ENCODE measurements around the gene AOC2. TPM values are rescaled to one million over a fixed set of nuclear protein-coding genes. Genes with fewer than 3 reads are reported as not detected.
"Not testable (repeated sequence)": the region's sequence is repeated elsewhere in the genome, so short reads cannot be mapped to it uniquely, and the experiment has no call there.

Gene AOC2
- total RNA-seq, 2 donors from 2014 or later: 8.8 to 11.5 TPM

GRCh38 chr17:42885806-42886205, 41.4 kb downstream of the AOC2 start:
- not testable (repeated sequence) for DNase-seq; H3K9me3 Mint-ChIP-seq; H3K4me3 Mint-ChIP-seq; H3K27me3 Mint-ChIP-seq (ENCODE audit: low read depth); ATAC-seq (replicated peaks in 1 of 2); H3K4me1 Mint-ChIP-seq (ENCODE audit: low read depth); H3K36me3 Mint-ChIP-seq (ENCODE audit: insufficient read depth in 2 of 2); H3K27ac Mint-ChIP-seq

DNA sequence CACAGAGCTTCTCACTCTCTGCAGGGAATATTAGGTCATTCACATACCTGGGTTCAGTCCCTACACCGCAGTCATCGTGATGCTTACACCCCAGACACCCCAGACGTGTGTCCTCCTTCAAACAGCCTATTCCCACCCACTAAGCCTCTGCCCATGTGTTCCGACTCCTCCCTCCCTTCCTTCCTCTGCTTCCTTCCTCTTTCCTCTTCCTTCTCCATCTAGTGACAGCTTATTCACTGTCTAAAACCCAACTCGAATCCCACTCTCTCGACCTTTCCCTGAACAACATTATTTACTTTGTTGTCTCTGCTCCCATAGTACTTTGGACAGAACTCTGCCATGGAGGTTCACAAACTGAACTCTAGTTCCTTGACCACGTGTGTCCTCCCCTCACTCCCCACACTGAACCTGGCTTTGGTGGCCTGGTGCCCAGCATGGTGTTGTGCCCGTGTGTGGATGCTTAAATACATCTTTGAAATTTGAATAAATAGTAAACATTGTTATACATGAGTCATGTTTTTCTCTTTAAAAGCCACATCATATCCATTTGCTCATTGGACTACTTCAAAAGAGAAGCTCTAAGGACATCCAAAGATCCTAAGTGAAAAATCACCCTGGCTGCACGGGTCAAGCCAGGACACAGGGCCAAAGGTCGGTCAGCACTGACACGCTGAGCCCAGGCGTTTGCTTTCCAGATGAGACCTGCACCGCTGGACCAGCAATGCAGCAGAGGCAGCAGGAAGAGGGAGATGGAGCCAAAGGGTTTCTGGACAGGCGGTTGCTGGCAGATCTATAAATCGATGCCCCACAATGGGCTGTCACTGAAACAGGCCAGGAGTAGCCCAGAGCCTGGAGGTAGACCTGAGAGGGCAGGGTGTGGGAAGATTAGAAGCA, 42.1 kb downstream of the AOC2 start:
- Mint-ChIP-seq H3K36me3 (ENCODE audit: insufficient read depth in 2 of 2) (no peaks in the 10 kb centered on the region), H3K4me3 (no peak overlapping the region), H3K4me1 (ENCODE audit: low read depth) (no peaks in the 10 kb centered on the region), H3K9me3 (no peaks in the 10 kb centered on the region), H3K27me3 (ENCODE audit: low read depth) (no peaks in the 10 kb centered on the region), H3K27ac (no peak overlapping the region)
- no peak for ATAC-seq (replicated peaks in 1 of 2)
- no peak for DNase-seq

DNA sequence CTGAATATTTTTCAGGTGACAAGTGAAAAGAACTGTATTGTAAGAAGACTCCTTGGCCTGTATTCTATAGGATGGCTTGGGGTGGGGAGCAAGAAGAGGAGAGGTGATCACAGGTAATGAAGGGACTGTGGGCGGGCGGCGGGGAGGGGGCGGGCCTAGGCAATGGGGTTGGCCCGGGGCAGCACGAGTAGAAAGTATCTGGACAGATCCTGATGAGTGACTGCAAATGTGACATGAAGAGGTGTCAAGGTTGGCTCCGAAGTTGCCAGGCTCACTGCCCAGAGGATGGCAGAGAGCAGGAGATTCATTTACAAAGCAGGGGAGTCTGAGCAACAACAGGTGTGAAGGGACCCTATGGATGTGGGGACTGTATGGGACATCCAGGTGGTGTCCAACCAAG, 45.4 kb downstream of the AOC2 start:
- Mint-ChIP-seq H3K4me3 (no peak overlapping the region), H3K27me3 (ENCODE audit: low read depth) (peaks cover 16% of the 10 kb centered on the region), H3K36me3 (ENCODE audit: insufficient read depth in 2 of 2) (no peaks in the 10 kb centered on the region), H3K4me1 (ENCODE audit: low read depth) (no peaks in the 10 kb centered on the region), H3K27ac (no peak overlapping the region), H3K9me3 (no peaks in the 10 kb centered on the region)
- no peak for DNase-seq
- ATAC-seq (replicated peaks in 1 of 2): no peak

DNA sequence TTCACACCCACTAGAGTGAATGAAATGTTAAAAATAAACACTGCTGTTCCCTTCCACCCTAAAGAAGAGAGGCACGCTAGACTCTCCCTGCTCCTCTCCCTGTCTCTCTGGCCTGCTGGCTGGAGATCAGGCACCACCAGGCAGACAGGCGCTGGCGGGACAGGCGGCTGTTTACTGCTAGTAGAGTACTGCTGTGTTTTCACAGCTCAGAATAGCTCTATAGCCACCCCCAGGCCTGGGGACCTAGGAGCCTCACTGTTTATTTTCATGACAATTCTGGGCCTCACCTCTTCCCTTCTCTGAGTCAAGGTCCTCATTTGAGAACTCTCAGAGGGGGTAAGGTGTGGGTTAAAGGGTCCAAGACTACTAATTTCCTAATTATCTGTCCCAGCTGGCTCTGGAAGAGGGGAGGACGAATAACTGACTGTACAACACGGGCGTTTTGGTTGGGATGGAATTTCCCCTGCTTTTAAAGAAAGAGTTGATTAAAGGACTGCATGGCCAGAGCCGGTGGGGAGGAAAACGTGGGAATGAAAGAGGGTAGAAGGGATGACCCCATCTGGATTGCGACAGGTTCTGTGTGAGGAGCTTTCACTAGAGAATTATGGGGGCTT, 47.3 kb downstream of the AOC2 start:
- ATAC-seq (replicated peaks in 1 of 2): no peak
- Mint-ChIP-seq H3K9me3 (no peaks in the 10 kb centered on the region), H3K36me3 (ENCODE audit: insufficient read depth in 2 of 2) (no peaks in the 10 kb centered on the region), H3K4me1 (ENCODE audit: low read depth) (no peaks in the 10 kb centered on the region), H3K27me3 (ENCODE audit: low read depth) (peaks cover 16% of the 10 kb centered on the region), H3K4me3 (no peak overlapping the region), H3K27ac (no peak overlapping the region)
- no peak for DNase-seq

GRCh38 chr17:42893359-42893758, 49.0 kb downstream of the AOC2 start:
- Mint-ChIP-seq H3K27ac (no peak overlapping the region), H3K36me3 (ENCODE audit: insufficient read depth in 2 of 2) (no peaks in the 10 kb centered on the region), H3K9me3 (no peaks in the 10 kb centered on the region), H3K4me3 (no peak overlapping the region), H3K27me3 (ENCODE audit: low read depth) (peaks cover 16% of the 10 kb centered on the region), H3K4me1 (ENCODE audit: low read depth) (no peaks in the 10 kb centered on the region)
- DNase-seq (no peak), ATAC-seq (replicated peaks in 1 of 2) (no peak)

DNA sequence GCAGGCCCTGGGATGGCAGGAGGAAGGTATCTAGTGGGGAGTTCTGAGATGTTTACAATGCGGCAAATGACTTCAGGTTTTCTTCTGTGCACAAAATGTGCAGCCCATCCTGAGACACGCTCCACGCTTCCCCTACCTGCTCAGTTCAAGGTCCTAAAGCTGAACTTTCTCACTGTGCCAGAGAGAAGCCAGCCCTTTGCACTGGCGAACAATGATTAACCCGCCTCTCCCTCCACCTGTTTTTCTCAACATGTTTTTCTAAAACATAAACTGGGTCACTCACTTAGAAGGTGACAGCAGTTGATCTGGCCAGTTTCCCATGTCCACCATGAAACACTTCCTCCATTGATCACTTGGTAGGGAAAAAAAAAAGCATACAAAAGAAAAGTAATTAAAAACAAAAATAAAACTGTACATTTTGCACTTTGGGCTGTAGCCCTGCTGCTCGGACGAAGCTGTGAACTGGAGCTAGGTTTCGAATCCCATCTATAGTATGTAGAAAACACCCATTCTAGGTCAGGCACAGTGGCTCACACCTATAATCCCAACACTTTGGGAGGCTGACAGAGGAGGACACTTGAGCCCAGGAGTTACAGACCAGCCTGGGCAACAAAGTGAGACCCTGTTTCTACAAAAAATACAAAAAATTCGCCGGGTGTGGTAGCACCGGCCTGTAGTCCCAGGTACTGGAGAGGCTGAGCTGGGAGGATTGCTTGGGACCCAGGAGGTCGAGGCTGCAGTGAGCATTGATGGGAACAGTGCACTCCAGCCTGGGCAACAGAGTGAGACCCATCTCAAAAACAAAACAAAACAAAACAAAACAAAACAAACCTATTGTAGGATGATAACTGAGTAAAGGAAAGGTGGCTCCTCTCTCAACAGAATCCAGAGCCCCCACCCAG, 50.2 kb downstream of the AOC2 start:
- peaks cover 16% of the 10 kb centered on the region for H3K27me3 Mint-ChIP-seq (ENCODE audit: low read depth)
- ATAC-seq (replicated peaks in 1 of 2) (no peak), DNase-seq (no peak)
- H3K27ac Mint-ChIP-seq: no peak overlapping the region
- no peaks in the 10 kb centered on the region for H3K4me1 Mint-ChIP-seq (ENCODE audit: low read depth)
- H3K4me3 Mint-ChIP-seq: no peak overlapping the region
- H3K9me3 Mint-ChIP-seq: no peaks in the 10 kb centered on the region
- no peaks in the 10 kb centered on the region for H3K36me3 Mint-ChIP-seq (ENCODE audit: insufficient read depth in 2 of 2)

DNA sequence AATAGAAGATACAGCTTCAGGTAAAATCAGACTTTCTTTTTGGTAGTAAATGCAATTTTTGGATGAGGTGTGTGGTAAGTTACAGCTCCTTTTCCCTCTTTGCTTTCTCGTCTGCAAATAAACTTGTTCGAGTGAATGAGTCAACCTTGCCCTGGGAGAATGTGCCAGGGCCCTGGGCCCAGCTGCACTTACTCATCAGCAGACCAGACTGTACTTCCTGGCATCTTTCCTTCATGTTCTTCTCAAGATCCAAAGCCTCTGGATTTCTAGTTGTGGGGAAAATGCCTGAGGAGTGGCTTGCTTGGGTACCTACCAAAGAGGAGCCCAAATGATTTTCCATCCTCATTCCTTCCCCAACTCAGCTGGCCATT, 50.8 kb downstream of the AOC2 start:
- no peaks in the 10 kb centered on the region for H3K4me1 Mint-ChIP-seq (ENCODE audit: low read depth)
- no peak overlapping the region for H3K27ac Mint-ChIP-seq
- ATAC-seq (replicated peaks in 1 of 2) (no peak), DNase-seq (no peak)
- H3K36me3 Mint-ChIP-seq (ENCODE audit: insufficient read depth in 2 of 2): no peaks in the 10 kb centered on the region
- no peaks in the 10 kb centered on the region for H3K9me3 Mint-ChIP-seq
- no peak overlapping the region for H3K4me3 Mint-ChIP-seq
- H3K27me3 Mint-ChIP-seq (ENCODE audit: low read depth): peaks cover 19% of the 10 kb centered on the region

DNA sequence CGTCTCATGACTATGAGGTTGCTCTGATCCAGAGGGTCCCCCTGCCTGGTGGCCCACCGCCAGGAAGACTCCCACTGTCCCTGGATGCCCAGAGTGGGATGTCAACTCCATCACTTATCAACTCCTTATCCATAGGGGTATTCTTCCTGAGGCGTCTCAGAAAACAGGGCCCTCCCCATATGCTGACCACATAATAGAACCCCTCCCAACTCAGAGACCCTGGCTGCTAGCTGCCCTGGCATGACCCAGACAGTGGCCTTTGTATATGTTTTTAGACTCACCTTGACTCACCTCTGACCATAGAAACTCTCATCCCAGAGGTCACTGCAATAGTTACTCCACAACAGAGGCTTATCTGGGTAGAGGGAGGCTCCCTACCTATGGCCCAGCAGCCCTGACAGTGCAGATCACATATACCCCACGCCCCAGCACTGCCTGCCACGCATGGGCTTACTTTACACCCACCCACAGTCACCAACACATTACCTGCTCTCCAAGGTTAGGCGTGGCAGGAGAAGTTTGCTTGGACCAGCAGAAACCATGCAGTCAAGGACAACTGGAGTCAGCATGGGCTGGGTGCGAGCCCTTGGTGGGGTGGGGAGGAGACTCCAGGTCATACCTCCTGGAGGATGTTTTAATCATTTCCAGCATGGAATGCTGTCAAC, 53.9 kb downstream of the AOC2 start:
- H3K9me3 Mint-ChIP-seq: no peaks in the 10 kb centered on the region
- no peak for DNase-seq
- H3K27ac Mint-ChIP-seq: no peak overlapping the region
- no peak overlapping the region for H3K4me3 Mint-ChIP-seq
- no peaks in the 10 kb centered on the region for H3K36me3 Mint-ChIP-seq (ENCODE audit: insufficient read depth in 2 of 2)
- peaks cover 28% of the 10 kb centered on the region for H3K27me3 Mint-ChIP-seq (ENCODE audit: low read depth)
- no peak for ATAC-seq (replicated peaks in 1 of 2)
- no peaks in the 10 kb centered on the region for H3K4me1 Mint-ChIP-seq (ENCODE audit: low read depth)

- not testable (repeated sequence) for H3K36me3 Mint-ChIP-seq (ENCODE audit: insufficient read depth in 2 of 2); H3K9me3 Mint-ChIP-seq; H3K4me1 Mint-ChIP-seq (ENCODE audit: low read depth); DNase-seq; H3K4me3 Mint-ChIP-seq; H3K27ac Mint-ChIP-seq; ATAC-seq (replicated peaks in 1 of 2)
- peaks cover 13% of the 10 kb centered on the region for H3K27me3 Mint-ChIP-seq (ENCODE audit: low read depth)
Measured at GRCh38 chr17:42899981-42900380, 55.6 kb downstream of the AOC2 start.

Other genes starting within 250 kb of the AOC2 start
- 10 to 100 TPM; 41.5 to 42.6 TPM for gene RETREG3, start 235.2 kb upstream of the AOC2 start, total RNA-seq
- gene TUBG1, start 234.9 kb upstream of the AOC2 start, total RNA-seq: 10 to 100 TPM; 42.3 to 51.5 TPM
- 10 to 100 TPM in 1 of 2 donors, 1 to 10 TPM in 1; 8.1 to 11.2 TPM for gene TUBG2, start 185.3 kb upstream of the AOC2 start, total RNA-seq
- 1 to 10 TPM; 1.2 to 1.9 TPM for gene PLEKHH3, start 167.6 kb upstream of the AOC2 start, total RNA-seq
- gene CCR10, start 162.7 kb upstream of the AOC2 start, total RNA-seq: under 1 TPM in 1 of 2 donors, not detected in 1; 0.83 TPM
- 1 to 10 TPM in 1 of 2 donors, under 1 TPM in 1; 0.53 to 1.3 TPM for gene CNTNAP1, start 162.0 kb upstream of the AOC2 start, total RNA-seq
- gene EZH1, start 99.5 kb upstream of the AOC2 start, total RNA-seq: 10 to 100 TPM; 40.9 to 45.9 TPM
- not detected for gene RAMP2, start 83.4 kb upstream of the AOC2 start, total RNA-seq
- gene VPS25, start 71.1 kb upstream of the AOC2 start, total RNA-seq: 10 to 100 TPM; 64.4 to 71.6 TPM
- 1 to 10 TPM; 1.0 to 1.1 TPM for gene WNK4, start 64.0 kb upstream of the AOC2 start, total RNA-seq
- 10 to 100 TPM; 21.9 to 23.9 TPM for gene COA3, start 45.9 kb upstream of the AOC2 start, total RNA-seq
- gene CNTD1, start 45.7 kb upstream of the AOC2 start, total RNA-seq: under 1 TPM; 0.22 to 0.32 TPM
- 100 to 1,000 TPM in 1 of 2 donors, 10 to 100 TPM in 1; 98.4 to 100 TPM for gene BECN1, start 20.3 kb upstream of the AOC2 start, total RNA-seq
- gene PSME3, start 11.2 kb upstream of the AOC2 start, total RNA-seq: 10 to 100 TPM; 87.4 to 91.2 TPM
- 1 to 10 TPM; 6.8 to 9.4 TPM for gene AOC3, start 6.6 kb downstream of the AOC2 start, total RNA-seq
- gene G6PC1, start 56.2 kb downstream of the AOC2 start, total RNA-seq: not detected
- 10 to 100 TPM; 50.7 to 52.2 TPM for gene AARSD1, start 119.9 kb downstream of the AOC2 start, total RNA-seq
- under 1 TPM; 0.36 to 0.95 TPM for gene PTGES3L, start 135.5 kb downstream of the AOC2 start, total RNA-seq
- gene RUNDC1, start 136.0 kb downstream of the AOC2 start, total RNA-seq: 10 to 100 TPM in 1 of 2 donors, 1 to 10 TPM in 1; 10.0 to 11.5 TPM
- 1,000 to 10,000 TPM; 1,142 to 1,191 TPM for gene RPL27, start 153.8 kb downstream of the AOC2 start, total RNA-seq
- 10 to 100 TPM; 28.3 to 63.3 TPM for gene IFI35, start 162.2 kb downstream of the AOC2 start, total RNA-seq
- 10 to 100 TPM; 13.2 to 23.2 TPM for gene VAT1, start 177.8 kb downstream of the AOC2 start, total RNA-seq
- not detected for gene RND2, start 180.7 kb downstream of the AOC2 start, total RNA-seq

All from activated T-cell treated with anti-CD3 and anti-CD28 coated beads, Interleukin-2, amount 50 U/mL, for 72 hours (primary cell).